ENCODE results near the gene RRAS.

DNA sequence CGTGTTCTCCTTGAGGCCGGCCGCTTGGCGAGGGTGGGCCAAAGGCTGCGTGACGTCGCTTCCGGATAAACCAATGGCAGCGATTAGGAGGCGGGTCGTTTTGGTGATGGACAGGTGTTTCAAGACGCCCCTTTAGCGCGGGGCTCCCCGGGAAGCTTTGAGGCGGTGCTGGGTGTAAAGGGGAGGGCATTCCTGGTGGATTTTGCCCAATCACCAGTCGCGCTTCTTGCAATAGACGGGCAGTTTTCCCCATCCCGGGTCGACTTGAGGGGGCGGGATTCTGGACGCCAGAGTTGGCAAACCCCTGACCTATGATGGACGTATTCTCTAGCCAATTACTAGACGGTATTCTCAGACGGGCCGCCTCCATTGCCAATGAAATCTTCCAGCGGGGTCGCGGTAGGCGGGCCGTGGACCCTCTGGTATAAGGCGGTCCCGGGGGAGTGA is 36.9 kb upstream of the RRAS start:
- no peak for TF ChIP-seq CTCF (IDR thresholded peaks at IDR 0.05; ENCODE audit: low read length)
- no peak for TF ChIP-seq EZH2phosphoT487 (IDR thresholded peaks at IDR 0.05; ENCODE audit: low read length)
